ENCODE results near the gene OR56B1.

OR56B1 gene

DNA sequence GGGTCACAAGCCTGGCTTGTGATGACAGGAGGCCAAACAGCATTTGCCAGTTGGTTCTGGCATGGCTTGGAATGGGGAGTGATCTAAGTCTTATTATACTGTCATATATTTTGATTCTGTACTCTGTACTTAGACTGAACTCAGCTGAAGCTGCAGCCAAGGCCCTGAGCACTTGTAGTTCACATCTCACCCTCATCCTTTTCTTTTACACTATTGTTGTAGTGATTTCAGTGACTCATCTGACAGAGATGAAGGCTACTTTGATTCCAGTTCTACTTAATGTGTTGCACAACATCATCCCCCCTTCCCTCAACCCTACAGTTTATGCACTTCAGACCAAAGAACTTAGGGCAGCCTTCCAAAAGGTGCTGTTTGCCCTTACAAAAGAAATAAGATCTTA, 843 bp downstream of the OR56B1 start:
- DNase-seq = no peak

DNA sequence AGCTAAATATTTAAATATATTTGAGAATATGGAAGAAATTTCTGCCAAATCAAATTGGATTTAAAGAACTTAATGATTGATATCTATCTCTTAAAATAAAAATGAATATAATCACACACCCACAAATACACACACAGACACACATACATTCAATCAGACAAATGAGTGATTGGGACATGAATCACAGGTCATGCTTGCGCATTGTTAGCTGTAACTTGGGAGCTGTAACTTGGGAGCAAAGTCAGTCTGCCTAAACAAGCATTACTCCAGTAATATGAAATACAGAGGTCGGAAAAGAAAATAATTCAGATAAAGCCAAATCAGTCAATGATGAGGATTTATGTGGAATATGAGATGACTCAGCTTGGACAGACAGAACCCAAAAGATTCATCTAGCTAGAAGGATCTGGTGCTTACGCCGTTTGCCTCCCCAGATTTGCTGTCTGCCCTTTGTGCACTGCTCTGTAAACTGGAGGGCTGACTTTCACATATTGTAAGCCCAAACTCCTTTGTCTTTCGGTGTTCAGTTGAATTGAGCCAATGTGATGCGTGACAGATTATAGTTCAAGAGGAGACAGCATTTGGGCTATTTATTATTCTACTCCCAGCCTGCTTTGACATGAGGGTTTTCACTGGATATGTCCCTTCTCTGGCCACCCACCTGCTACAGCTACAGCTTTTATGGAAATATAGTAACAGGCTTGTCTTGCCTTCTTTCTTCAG, 1.6 kb downstream of the OR56B1 start:
- no peak for DNase-seq

DNA sequence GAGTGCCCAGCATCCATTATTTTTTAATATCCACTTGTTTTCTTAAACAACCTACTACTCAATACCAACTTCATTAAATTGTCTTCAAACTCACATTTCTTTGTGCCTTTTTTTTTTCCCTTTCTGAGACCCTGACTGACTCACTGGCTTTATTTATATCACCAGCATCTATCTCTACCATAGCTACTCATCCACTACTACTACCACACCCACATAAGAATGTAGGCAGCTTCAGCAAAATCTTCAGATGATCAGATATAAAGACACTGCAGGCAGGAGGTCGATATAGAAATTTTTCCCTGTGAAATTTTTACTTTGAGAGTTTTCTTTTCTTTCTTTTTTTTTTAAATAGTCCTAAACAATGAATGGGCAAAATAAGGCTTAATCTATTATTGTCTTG, 2.2 kb downstream of the OR56B1 start:
- no peak for DNase-seq

DNA sequence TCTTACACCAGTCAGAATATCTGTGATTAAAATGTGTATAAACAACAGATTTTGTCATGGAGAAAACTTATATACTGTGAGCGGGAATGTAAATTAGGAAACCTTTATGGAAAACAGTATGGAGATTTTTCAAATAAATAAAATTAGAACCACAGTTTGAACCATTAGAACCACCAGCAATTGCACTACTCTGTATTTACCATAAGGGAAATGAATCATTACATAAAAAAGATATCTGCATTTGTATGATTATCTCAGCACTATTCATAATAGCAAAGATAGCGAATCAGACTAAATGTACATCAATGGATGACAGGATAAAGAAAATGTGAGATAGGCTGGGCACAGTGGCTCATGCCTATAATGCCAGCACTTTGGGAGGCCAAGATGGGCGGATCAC, 10.4 kb downstream of the OR56B1 start:
- DNase-seq = no peak

DNA sequence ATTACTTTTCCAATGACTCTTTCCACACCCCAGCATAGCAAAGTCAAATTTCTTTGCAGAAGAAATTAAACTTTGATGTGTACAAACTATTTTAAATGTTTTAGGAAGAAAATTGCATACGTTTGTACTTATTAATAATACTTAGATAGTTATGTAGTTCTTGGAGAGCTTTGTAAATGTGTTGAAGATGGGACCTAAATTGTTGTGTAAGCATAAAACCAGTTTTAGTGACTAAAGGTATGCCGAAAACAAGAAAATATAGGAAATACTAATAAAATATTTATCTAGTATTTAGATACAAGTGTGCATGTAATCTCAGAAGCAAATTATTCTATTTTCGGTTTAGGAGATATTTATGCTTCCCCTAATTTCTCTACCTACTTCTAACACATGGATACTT, 13.6 kb downstream of the OR56B1 start:
- no peak for DNase-seq

DNA sequence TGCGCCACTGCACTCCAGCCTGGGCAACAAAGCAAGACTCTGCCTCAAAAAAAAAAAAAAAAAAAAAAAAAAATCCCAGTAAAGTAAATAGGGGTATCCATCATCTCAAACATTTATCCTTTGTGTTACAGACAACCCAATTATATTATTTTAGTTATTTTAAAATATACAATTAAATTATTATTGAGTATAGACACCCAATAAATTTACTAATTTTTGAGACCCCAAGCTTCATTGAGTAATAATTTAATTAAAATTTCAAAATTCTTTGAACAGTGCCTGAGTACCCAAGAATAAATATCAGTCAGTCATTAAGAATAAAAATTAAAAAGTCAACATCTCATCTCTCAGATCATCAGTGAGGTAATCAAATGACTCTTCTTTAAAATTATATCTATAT, 17.7 kb downstream of the OR56B1 start, which contains the start of gene OR52N4:
TSS of gene OR52N4 (plus strand) at position 301 of the 400 bp plus-strand sequence. CDS start 498 bp downstream, outside the sequence.
- no peak for DNase-seq

DNA sequence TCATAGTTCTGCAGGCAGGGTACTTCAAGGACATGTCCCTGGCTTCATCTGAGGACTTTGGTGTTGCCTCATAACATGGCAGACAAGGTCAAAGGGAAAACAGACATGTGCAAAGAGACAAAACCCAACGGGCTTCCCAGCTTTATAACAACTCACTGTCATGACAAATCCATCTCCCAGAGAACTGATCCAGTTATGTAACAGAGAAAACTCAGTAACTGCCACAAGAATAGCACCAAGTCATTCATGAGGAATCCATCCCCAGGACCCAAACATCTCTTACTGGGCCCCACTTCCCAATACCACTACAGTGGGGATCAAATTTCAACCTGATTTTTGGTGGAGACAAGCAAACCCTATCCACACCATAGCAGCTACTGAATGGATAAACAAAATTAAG, 30.8 kb downstream of the OR56B1 start:
- no peak for DNase-seq

DNA sequence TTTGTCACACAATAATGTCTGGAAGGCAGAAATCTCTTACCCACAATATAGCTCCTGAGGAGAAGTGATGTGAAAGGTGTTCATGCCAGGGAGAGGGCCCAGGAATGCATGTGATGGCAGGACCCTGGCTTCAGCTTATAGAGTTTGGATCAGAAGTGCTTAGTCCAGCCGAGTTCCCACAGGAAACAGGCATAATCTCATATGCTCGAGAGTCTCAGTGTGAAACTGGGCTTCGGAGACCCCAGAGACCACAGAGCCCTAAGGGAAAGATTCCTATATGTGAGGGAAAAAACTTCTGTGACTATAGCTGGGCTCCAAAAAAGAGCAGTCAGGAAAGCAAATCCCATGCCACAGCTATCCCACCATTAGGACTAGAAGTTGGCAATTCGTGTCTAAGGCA, 47.0 kb downstream of the OR56B1 start, which contains the start of gene OR52N5:
TSS of gene OR52N5 (minus strand) at position 101 of the 400 bp plus-strand sequence. CDS start 4,721 bp downstream, outside the sequence.
- DNase-seq = no peak
